Stimulated activated CD4-positive, alpha-beta T cell treated with anti-CD3 and anti-CD28 coated beads, Interleukin-1b, Interleukin-23, amount 100 ng/mL, for 4 hours (primary cell): ENCODE data around the gene FBXO28.

ENCODE experiments used
- DNase-seq, 2 donors: peaks; one replicate each; pipeline ENCODE4 v3.0.0-alpha.2; 2020; ENCODE audit warnings: low read depth in 2 of 2

Gene FBXO28

DNA sequence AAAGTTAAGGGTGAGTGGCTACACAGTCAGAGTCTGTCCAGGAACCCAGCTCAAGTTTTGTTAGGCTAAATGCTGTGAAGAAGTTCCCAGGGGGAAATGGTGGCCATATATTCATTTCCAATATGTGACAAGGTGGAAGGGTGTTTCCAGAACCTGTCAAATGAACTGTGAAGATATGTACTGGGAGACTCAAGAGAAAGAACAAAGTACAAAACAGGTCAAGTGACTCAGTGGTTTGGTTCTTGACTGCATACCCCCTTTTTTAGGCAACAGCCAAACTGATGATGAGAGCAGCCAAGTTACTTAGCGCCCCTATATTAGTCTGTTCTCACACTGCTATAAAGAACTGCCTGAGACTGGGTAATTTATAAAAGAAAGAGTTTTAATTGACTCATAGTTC lies 18.6 kb upstream of the FBXO28 start:
- DNase-seq = no peak

DNA sequence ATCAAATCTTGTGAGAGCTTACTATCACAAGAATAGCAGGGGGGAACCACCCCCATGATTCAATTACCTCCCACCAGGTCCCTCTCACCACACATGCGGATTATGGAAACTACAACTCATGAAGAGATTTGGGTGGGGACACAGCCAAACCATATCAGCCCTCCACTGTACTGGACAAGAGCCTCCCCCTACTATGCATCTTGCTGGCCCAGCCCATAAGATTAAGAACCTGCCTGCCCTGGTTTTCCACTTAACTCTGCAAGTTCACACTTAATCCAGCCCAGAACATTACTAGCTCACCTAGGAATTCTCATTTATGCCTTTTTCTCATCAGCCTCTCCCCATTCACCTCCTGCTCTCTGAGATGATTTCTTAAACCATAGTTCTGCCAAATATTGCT lies 18.0 kb upstream of the FBXO28 start:
- no peak for DNase-seq

DNA sequence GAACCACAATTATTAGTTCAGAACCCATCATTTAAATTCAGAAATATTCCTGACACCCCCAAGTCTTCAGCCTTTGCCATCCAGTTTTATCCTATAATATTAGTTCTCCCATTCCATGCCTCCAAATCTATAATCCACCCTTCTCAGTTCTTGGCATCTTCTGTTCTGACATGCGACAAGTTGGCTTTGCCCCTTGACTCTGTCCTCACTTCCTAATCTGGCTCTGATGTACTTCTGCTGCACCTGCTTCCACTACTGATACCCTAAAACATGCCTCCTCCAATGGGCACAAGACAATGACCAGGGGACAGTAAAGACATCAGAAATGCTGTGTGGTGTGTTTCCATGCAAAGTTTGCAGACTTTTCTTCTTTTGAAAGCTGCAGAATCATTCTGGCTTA lies 17.1 kb upstream of the FBXO28 start:
- no peak for DNase-seq

DNA sequence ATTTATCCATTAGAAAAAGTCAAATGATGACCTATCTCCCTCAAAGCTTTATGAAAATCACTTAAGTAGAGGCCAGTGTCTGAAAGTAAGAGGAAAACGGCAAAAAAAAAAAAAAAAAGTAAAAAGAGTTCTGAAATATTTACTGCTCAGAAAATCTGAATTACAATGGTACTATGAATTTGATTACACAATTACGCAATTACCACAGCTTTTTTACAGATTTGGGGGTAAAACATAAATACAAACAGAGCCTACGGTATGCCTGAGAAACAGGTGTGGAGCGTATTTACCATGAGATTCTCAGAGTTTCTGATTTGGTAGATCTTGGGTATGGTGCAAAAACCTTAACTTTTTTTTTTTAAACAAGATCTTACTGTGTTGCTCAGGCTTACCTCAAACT lies 15.9 kb upstream of the FBXO28 start:
- no peak for DNase-seq

DNA sequence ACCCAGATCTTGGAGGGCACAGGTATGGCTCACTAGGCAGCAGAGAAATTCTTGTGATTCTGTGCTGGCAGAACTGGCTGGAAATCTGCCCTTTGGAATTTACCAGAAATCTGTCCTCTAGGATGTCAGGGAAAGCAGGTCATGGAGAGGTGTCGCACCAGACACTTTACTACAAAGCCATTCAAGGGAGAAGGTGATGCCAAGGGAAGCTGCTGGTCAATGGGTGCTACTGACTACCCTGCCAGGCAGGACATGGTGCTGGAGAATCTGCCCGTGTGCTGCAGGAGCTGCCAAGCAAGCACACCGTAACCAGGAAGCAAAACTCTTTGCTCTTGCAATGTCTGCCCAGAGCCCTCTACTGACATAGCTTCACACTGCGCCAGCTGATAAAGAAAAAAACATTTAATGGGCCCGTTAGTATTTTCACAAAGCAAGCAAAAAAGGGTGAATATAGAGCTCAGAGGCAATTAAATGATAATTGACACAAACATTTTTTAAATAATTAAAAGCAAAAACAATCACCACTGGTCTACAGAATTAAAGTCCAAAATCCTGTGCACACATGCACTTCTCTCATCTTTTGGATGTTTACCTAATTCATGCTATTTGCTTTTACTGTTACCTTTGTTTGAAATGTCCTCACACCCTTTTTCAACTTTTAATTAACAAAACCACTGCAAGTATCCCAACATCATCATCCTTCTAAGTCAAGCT lies 7.2 kb upstream of the FBXO28 start:
- no peak for DNase-seq

DNA sequence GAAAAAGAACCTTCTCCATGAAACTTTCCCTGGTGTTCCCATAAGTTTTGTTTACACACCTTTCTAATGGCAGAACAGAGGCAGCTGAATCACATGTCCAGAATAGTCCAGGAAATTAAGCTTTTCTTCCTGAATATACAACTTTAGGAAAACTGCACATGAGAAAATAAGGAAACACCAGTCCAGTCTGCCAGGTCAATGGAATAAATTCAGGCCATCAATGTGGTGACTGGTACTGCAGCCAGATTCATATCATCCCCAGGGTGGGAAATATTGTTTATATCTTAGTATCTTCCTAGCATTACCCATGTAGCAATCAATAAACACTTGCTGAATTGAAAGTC lies 6.7 kb upstream of the FBXO28 start:
- no peak for DNase-seq

DNA sequence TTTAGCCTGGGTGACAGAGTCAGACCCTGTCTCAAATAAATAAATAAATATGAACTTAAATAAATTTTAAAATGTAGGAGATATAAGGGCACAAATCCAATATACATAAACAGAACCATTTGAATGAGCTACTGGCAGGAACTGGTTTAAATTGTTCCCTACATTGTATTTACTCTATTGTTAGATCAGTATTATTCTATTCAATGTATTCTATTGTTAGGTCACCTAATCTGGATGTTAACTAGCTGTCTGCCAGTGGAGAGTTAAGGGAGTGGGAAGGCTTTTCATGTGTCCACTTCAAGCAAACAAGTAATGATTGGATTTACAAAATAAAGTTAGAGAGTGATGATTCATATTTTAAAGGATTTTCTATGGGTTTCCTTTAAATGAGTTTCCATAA lies 4.9 kb upstream of the FBXO28 start:
- DNase-seq = no peak

DNA sequence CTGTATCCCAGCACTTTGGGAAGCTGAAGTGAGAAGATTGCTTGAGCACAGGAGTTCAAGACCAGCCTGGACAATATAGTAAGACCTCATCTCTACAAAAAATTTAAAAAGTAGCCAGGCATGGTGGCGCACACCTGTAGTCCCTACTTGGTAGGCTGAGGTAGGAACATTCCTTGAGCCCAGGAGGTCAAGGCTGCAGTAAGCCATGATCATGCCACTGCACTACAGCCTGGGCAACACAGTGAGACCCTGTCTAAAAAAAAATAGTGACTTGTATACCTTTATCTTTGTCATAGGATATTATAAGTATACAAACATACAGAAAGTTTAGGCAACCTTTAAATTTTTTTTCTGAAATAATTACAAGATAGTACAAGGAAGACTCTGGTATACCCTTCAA lies 3.9 kb upstream of the FBXO28 start:
- DNase-seq = no peak

DNA sequence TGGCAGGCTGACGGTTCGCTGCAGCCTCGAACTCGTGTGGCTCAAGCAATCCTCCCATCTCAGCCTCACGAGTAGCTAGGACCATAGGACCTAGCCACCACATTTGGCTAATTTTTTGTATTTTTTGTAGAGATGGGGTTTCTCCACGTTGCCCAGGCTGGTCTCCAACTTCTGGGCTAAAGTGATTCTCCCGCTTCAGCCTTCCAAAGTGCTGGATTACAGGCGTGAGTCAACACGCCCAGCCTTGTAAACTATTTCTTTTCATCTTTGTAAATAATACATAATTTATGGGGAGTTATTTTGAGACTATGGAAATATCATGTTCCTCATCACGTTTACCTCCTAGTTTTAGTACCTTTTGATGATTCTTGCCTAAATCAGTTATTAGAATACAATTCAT lies 906 bp upstream of the FBXO28 start:
- DNase-seq = no peak

DNA sequence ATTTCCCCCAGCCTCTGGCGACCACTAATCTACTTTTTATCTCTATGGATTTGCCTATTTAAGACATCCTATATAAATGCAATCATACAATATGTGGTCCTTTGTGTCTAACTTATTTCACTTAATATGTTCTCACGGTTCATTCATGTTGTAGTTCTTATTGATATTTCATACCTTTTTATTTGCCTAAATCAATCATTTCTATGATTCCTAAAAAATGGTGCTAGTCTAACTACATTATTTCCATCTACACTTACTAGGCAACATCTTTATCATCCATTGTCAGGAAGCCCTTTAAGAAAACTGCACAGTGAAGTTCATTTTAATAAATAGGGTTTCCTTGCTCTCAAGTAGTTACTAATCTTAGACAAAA lies 380 bp upstream of the FBXO28 start:
- no peak for DNase-seq

DNA sequence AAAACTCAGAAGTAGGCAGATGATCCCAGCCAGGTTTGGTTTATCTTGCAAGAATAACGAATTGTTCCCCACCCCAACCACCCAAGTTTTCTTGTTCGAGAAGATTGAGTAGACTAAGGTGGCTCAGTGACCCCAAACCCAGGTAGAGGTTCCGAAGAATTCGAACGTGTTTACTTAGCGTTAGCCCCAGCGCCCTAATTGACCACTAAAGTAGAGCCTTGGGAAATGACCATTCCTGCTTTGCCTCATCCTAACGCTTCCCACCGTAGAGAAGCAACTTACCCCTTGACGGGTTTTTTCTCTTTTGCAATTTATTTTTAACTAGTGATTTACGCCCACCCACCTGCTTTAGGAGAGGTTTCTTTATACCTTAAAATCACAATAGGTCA lies 870 bp downstream of the FBXO28 start:
- DNase-seq = peak in 1 of 2 donors; percentile 15

DNA sequence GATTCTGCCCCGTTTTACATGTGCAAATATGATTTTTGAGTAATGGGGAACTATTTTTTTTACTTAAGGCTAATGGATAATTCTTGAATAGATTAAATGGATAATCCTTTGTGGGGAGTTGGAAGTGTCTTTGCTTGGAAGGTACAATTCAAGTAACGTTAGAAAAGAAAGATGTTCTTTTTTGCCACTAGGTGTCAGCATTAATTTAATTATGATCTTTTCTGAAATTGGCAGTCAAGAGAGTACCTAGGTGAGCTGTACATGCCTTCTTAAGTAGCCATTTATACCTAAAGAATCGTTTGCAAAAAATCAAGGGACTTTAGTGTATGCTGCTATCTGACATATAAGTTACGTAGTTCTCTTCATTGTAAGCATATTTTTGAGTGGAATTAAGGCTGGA lies 2.2 kb downstream of the FBXO28 start:
- DNase-seq = no peak

DNA sequence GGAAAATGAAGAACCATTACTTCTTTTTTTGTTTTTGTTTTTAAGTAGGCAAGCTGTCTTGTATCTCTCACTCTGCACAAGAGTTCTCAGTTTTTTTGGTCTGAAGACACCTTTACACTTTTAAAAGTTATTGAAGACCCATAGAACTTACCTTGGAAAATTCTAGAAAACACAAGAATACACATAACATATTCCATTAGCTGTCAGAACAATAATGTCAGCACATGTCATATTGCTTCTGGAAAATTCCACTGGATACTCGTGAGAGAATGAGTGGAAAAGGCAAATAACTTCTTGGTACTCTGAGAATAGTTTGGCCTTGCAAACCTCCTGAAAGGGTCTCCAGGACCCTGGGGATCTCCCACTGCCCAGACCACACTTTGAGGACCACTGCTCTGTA lies 4.8 kb downstream of the FBXO28 start:
- no peak for DNase-seq

DNA sequence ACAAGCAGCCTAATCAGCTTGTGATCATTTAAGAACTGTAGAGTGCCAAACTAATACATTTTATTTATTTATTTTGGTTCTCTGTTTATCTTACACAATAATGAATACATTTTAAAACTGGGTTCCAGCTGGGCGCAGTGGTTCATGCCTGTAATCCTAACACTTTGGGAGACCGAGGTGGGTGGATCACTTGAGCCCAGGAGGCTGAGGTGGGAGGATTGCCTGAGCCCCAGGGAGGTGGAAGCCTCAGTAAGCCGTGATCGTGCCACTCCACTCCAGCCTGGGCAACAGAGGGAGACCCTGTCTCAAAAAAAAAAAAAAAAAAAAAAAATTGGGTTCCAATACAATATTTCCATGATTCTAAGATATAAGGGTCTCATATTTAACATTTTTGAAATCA lies 9.2 kb downstream of the FBXO28 start:
- DNase-seq = no peak

DNA sequence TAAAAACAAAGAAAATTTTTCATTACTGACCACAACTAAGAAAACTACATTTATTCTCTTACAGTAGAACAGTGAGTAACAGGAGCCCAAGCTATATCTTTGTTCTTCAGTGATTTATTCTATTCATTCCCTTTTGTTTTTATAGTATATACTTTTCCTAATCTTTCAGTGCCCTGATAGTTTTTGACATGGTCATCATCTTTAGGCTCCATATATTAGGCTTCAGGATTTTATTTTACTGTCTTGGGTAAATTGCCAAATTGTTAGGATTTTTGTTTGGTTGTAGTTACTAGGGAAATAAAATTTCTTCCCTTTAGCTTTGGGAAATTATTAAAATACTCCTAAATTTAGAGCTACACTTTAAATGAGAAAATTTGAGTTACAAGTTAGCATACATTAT lies 10.3 kb downstream of the FBXO28 start:
- no peak for DNase-seq

DNA sequence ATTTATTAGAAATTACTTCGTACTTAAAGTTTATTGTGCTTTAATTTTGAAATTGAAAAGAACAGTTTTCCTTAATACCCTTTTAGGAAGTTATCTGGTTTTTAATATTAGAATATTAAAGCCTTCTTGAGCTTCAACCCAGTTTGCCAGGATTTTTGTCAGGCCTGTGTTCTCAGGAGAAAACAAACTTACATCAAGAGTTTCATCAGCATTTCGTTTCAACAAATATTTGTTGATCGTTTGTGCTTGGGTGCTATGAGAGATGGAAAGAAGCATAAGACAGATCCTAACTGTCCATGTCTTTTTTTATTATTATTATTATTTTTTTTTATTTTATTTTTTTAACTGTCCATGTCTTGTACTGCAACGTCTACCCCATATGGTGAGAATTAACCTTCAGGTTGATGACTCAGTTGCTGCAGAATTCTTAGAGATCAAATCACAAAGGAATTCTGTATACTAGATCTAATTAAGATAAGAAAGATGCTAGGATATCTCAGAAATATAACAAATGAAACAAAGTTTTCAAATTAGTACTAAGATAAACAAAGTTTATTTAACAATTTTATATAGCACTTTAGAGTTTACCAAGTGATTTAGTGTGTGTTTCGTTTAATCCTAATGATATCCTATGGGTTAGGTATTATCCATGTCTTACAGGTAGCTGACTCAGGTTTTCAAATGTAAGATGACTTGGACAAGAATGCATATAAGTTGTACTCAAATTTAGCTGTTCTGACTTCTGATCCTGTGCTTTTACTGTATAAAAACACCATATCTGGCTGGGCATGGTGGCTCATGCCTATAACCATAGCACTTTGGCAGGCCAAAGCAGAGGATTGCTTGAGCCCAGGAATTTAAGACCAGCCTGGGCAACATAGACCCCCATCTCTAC lies 14.3 kb downstream of the FBXO28 start:
- no peak for DNase-seq

DNA sequence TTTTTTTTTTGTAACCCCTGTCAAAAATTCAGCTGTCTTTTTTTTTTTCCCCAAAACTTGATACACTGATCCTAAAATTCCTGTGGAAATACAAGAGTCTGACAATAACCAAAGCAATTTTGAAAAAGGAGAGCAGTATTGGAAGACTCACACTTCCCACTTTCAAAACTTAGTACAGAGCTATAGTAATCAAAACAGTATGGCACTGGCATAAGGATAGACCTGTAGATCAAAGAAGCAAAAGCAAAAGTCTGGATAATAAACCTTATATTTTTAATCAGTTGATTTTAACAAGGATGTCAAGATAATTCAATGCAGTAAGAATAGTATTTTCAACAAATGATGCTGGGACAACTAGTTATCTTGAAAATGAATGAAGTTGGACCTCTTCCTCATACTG lies 17.3 kb downstream of the FBXO28 start:
- no peak for DNase-seq

DNA sequence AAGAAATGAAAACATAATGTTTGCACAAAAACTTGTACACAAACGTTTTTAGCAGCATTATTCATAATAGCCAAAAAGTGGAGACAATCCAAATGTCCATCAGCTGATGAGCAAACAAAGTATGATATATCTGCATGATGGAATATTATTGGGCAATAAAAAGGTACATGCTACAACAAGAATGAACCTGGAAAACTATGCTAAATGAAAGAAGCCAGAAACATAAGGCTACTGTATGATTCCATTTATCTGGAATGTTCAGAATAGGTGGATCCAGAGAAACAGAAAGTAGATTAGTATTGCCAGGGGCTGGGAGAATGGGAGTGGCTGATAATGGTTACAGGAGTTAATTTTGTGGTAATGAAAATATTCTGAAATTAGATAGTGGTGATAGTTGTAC lies 19.0 kb downstream of the FBXO28 start:
- DNase-seq = no peak

DNA sequence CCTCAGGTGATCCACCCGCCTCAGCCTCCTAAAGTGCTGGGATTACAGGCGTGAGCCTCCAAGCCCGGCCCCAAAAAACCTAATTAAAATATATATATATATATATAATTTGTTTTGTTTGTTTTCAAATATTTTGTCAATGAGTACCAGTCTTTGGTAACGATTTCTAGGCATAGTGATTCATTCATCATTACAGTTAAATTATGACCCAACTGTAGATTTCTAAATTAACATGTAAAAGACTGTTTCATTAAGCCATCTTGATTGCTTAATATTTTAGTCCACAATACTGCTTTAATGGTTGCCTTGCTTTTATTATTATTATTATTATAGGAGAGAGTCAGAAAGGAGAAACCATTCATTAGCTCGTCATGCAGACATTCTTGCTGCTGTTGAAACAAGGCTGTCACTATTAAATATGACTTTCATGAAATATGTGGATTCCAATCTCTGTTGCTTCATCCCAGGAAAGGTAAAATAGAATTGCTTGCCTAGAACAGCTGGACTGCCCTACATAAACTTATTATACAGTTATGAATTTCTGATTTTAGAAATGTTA lies 19.9 kb downstream of the FBXO28 start:
- DNase-seq = no peak

DNA sequence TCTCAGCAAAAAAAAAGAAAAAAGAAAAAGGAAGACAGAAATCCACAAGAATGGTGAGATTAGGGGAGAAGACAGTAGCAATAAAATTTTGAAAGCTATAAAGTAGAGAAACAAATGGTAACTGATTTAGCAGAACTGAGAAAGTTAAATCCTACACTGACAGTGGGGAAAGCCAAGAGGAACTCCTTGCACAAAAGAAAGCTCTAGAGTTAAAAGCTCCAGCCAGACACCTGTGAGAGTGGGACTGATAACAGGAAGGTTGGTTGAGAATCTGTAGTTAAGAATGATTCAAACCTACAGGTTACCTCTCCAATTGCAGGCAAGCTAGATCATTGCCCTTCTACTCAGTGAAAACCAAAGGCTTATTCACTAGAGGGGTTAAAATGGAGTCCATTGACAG lies 23.6 kb downstream of the FBXO28 start:
- DNase-seq = no peak

DNA sequence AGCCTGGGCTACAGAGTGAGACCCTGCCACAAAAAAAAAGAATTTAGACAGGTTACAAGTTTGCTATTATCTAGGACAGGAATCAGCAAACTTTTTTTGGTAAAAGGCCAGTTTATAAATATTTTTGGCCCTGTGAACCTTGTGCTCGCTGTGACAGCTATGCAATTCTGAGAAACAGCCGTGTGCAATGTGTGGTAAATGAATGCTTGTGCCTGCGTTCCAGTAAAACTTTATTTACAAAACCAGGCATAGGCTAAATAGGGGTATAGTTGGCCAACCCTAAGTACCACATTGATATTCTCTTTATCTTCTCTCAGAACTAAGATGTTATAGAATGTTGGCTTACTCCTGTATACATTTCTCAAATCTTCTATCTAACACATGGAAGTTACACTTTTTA lies 24.3 kb downstream of the FBXO28 start:
- no peak for DNase-seq

DNA sequence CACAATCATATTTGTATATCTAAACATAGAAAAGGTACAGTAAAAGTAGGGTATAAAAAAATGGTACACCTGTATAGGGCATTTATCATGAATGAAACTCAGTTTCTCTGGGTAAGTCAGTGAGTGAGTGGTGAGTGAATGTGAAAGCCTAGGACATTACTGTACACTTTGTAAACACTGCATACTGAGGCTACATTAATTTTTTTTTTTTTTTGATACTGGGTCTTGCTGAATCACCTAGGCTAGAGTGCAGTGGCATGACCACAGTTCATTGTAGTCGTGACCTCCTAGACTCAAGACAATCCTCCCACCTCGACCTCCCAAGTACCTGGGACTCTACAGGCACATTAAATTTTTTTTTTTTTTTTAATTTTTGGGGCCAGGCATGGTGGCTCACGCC lies 27.8 kb downstream of the FBXO28 start:
- DNase-seq = no peak

DNA sequence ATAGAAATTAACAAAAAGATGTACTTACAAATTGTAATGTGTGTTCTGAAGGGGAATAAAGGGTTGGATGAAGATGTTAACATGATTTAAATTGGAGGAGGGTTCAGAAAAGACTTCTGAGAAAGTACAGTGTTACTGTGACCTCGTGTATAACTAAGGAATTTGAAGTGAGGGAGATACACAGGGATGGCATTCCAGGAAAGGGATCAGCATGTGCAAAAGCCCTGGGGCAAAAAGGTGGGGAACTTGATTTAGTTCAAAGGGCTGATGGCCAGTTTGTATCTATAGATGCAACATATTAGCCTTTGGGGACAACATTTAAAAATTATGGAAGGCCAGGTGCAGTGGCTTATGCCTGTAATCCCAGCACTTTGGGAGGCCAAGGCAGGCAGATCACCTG lies 35.8 kb downstream of the FBXO28 start:
- no peak for DNase-seq
